Cerebellar nuclear complex (tissue), 1 donor: ENCODE data around the gene ALLC.
"Not testable (repeated sequence)": the region's sequence is repeated elsewhere in the genome, so short reads cannot be mapped to it uniquely, and the experiment has no call there.

ENCODE experiments used
- DNase-seq, 2 experiments: peaks; one replicate each; lab custom pipeline; 2025; lab: John Stamatoyannopoulos, UW

ALLC gene

GRCh38 chr2:3626118-3626811, 31.7 kb upstream of the ALLC start:
- no peak for DNase-seq

GRCh38 chr2:3626812-3627499, 31.0 kb upstream of the ALLC start:
- DNase-seq: no peak

GRCh38 chr2:3627500-3628100, 30.4 kb upstream of the ALLC start:
- DNase-seq: no peak

- no peak for DNase-seq
Measured at GRCh38 chr2:3628241-3628679, 29.7 kb upstream of the ALLC start.

- DNase-seq: no peak
Measured at GRCh38 chr2:3628800-3629199, 29.2 kb upstream of the ALLC start.

- DNase-seq: no peak
Measured at GRCh38 chr2:3630631-3631030, 27.4 kb upstream of the ALLC start.

GRCh38 chr2:3631161-3631850, 26.7 kb upstream of the ALLC start:
- DNase-seq: no peak

GRCh38 chr2:3631851-3632659, 25.9 kb upstream of the ALLC start:
- DNase-seq: no peak

GRCh38 chr2:3633089-3633981, 24.7 kb upstream of the ALLC start:
- DNase-seq: no peak

GRCh38 chr2:3633982-3634595, 23.9 kb upstream of the ALLC start:
- DNase-seq: no peak

GRCh38 chr2:3634596-3635121, 23.3 kb upstream of the ALLC start:
- peak in 1 of 2 experiments; percentile 71 for DNase-seq

GRCh38 chr2:3635171-3635974, 22.6 kb upstream of the ALLC start:
- DNase-seq: no peak

- not testable (repeated sequence) for DNase-seq
Measured at GRCh38 chr2:3635975-3636327, 22.0 kb upstream of the ALLC start.

- DNase-seq: no peak
Measured at GRCh38 chr2:3636586-3637310, 21.3 kb upstream of the ALLC start.

GRCh38 chr2:3637311-3637675, 20.7 kb upstream of the ALLC start:
- DNase-seq: no peak

GRCh38 chr2:3637692-3638455, 20.1 kb upstream of the ALLC start:
- DNase-seq: no peak

- no peak for DNase-seq
Measured at GRCh38 chr2:3638456-3638810, 19.6 kb upstream of the ALLC start.
